ENCODE measurements around the gene RAB6A.
"Not testable (repeated sequence)": the region's sequence is repeated elsewhere in the genome, so short reads cannot be mapped to it uniquely, and the experiment has no call there.

Gene RAB6A

DNA sequence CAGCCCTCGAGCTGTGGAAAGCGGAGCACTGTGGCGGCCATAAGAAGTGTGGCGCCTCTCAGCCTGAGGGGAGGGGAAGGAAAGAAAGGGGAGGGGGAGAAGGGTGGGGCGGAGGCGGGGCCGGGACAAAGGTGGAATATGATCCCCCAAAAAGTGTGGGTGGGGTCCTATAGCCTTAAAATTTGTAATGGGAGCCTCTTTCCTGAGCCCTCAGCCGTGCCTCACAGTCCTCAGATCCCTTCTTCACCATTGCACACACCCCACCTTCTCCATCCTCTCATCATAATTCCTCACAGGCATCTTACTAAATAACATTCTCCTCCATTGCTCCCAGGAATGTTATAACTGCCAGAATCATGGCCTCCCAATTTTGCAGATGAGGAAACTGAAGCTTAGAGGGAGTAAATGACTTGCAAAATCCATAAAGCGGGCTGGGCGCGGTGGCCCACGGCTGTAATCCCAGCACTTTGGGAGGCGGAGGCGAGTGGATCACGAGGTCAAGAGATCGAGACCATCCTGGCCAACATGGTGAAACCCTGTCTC is 600 bp upstream of the RAB6A start:
- no peak for DNase-seq

GRCh38 chr11:73760135-73760678 is 667 bp downstream of the RAB6A start:
- DNase-seq: peak; percentile 6

- no peak for DNase-seq
Observed at GRCh38 chr11:73759610-73760134, 1.2 kb downstream of the RAB6A start.

- no peak for DNase-seq
Observed at GRCh38 chr11:73758451-73758850, 2.4 kb downstream of the RAB6A start.

GRCh38 chr11:73757598-73757997 is 3.3 kb downstream of the RAB6A start:
- no peak for DNase-seq

DNA sequence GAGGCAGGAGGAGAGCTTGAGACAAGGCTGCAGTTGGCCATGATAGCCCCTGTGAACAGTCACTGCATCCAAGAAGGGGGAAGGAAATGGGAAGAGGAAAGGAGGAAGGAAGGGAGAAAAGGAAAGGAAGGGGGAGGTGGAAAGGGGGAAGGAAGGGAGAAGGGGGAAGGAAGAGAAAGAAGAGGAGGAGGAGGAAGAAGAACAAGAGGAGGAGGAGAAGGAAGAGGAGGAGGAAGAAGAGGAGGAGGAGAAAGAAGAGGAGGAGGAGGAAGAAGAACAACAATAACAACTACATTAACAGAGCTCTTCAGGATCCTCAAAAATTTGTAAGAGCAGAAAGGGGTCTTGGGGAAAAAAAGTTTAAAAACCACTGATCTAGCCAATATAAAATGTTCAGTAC is 5.2 kb downstream of the RAB6A start:
- DNase-seq: no peak

DNA sequence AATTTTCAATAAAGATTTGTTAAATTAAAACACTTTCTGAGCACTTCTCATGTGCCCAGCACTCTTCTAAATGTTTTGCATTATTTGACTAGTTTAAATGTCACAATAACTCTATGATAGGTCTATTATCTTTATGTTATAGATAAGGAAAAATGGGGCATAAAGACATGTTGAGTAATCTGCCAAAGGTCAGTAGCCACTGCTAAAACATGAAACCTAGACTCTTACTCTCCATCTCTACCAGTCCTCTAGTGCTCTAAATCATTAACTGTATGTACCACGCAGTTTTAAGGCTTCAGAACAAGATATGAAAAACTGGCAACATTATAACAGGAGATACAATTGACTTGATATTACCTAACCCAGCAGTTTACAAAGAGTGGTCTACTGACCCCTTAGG is 6.9 kb downstream of the RAB6A start:
- DNase-seq: no peak

DNA sequence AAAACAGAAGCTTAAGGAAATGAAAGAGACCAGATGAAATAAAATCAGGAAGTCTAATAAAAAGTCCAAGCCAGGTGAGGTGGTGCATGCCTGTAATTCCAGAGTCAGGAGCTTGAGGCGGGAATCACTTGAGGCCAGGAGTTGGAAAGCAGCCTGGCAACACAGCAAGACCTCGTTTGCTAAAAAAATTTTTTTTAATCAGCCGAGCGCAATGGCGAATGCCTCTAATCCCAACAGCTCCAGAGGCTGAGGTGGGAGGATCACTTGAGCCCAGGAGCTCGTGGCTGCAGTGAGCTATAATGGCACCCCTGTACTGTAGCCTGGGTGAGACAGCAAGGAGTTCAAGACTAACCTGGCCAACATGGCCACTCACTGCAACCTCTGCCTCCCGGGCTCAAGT is 8.0 kb downstream of the RAB6A start:
- no peak for DNase-seq

DNA sequence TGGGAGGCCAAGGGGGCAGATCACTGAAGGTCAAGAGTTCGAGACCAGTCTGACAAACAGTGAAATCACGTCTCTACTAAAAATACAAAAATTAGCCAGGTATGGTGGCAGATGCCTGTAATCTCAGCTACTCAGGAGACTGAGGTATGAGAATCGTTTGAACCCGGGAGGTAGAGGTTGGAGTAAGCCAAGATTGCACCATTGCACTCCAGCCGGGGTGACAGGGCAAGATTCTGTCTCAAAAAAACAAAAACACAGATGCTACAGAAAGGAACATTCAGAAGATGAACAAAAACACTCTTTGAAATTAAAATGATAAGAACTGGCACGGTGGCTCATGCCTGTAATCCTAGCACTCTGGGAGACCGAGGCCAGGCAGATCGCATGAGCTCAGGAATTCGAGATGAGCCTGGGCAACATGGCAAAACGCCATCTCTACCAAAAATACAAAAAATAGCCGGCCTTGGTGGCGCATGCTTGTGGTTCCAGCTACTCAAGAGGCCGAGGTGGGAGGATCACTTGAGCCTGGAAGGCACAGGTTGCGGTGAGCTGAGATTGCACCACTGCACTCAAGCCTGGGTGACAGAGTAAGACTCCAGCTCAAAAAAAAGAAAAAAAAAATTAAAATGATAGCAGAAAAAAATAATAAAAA is 8.5 kb downstream of the RAB6A start:
- no peak for DNase-seq

DNA sequence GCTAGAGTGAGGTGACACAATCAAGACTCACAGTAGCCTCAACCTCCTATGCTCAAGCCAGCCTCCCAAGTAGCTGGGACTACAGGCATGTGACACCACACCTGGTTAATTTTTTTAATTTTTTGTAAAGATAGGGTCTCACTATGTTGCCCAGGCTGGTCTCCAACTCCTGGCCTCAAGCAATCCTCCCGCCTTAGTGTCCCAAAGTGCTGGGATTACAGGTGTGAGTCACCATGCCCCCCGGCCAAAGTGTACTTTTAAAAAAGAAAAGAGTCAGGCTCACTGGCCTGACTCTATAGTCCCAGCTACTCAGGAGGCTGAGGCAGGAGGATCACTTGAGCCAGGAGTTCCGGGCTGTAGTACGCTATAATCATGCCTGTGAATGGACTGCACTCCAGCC is 10.0 kb downstream of the RAB6A start:
- not testable (repeated sequence) for DNase-seq

- DNase-seq: no peak
Observed at GRCh38 chr11:73750228-73750627, 10.6 kb downstream of the RAB6A start.

GRCh38 chr11:73749118-73749517 is 11.8 kb downstream of the RAB6A start:
- no peak for DNase-seq

DNA sequence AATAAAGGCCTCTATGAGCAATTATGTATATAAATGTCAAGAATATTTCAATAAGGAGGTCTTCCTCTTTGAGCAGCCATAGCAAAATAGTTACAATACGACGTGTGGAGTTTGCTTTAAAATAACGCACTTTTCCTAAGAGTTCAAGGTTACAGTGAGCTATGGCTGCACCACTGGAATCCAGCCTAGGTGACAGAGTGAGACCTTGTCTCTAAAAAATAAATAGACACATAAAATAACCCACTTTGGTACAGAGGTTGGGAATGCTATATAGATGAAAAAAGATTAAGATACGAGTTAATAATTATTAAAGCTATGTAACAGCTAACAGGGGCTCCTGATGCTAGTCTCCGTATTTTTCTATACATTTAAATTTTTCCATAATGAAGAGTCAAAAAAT is 12.6 kb downstream of the RAB6A start:
- DNase-seq: no peak

DNA sequence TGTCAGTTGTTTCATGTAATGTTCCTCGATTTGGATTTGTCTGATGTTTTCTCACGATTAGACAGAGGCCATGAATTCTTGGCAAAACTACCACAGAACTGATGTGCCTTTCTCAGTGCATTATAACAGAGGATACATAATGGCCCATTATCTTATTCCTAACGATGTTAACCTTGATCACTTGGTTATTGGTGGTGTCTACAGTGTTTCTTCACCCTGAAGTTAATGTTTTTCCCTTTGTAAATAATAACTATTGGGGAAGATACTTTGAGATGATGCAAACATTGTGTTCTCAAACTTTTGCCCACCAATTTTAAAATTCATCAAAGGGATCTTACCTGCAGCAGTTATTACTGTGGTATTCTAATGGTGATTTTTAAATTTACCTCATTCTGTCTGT is 13.1 kb downstream of the RAB6A start:
- DNase-seq: no peak

DNA sequence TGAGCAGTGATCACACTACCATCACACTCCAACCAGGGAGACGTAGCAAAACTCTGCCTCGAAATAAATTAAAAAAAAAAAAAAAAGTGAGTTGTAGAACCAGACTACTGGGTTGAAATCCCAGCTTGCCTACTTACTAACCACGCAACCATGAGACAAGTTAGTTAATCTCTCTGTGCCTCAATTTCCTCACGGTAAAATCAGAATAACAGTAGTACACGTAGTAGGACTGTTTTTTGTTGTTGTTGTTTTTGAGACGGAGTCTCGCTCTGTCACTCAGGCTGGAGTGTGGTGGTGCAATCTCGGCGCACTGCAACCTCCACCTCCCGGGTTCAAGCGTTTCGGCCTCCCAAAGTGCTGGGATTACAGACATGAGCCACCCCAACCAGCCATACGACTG is 14.2 kb downstream of the RAB6A start:
- DNase-seq: no peak

DNA sequence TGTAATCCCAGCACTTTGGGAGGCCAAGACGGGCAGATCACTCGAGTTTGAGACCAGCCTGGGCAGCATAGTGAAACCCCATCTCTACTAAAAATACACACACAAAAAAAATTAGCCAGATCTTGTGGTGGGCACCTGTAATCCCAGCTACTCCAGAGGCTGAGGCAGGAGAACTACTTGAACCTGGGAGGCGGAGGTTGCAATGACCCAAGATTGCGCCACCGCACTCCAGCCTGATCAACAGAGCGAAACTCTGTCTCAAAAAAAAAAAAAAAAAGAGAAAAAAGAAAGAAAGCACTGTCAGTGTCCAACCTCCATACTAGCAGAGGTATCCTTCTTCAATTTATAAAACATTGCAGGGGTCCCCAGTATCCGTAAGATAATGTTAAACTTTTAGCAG is 17.8 kb downstream of the RAB6A start:
- no peak for DNase-seq

DNA sequence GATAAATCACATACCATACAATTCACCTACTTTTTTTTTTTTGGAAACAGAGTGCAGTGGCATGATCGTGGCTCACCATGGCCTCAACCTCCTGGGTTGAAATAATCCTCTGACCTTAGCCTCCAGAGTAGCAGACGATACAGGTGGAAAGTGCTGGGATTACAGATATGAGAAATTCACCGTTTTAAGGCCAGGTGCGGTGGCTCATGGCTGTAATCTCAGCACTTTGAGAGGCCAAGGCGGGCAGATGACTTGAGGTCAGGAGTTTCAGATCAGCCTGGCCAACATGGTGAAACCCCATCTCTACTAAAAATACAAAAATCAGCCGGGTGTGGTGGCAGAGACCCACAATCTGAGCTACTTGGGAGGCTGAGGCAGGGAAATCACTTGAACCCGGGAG is 24.9 kb downstream of the RAB6A start:
- not testable (repeated sequence) for DNase-seq

- no peak for DNase-seq
Observed at GRCh38 chr11:73734993-73735392, 25.9 kb downstream of the RAB6A start.

GRCh38 chr11:73734011-73734410 is 26.9 kb downstream of the RAB6A start:
- DNase-seq: not testable (repeated sequence)

DNA sequence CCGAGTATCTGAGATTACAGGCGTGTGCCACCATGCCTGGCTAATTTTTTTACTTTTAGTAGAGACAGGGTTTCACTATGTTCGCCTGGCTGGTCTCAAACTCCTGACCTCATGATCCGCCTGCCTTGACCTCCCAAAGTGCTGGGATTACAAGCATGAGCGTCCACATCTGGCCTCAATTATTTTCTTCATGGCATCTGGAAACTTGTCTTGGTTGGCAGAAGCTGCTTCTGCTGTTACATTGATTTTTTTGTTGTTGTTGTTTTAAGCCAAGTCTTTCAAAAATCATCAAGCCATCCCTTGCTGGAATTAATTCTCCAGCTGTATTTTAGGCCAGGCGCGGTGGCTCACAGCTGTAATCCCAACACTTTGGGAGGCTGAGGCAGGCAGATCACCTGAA is 27.9 kb downstream of the RAB6A start:
- DNase-seq: not testable (repeated sequence)

GRCh38 chr11:73729594-73730206 is 31.2 kb downstream of the RAB6A start:
- no peak for DNase-seq

DNA sequence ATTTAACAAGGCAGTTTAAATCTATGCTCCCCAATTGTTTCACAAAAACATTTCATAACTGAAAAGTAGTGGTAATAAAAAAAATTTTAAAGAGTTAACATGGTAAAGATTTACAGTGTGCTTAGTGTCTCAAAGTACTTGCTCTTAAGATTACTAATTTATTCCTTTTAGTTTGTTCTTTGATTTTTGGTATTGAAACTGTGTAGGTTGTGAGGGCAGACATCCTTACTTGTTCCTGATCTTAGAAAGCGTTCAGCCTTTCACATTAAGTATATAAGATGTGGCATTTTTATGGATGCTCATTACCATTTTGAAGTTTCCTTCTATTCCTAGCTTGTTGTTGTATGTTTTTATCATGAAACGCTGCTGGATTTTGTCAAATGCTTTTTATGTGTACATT is 32.9 kb downstream of the RAB6A start:
- no peak for DNase-seq

DNA sequence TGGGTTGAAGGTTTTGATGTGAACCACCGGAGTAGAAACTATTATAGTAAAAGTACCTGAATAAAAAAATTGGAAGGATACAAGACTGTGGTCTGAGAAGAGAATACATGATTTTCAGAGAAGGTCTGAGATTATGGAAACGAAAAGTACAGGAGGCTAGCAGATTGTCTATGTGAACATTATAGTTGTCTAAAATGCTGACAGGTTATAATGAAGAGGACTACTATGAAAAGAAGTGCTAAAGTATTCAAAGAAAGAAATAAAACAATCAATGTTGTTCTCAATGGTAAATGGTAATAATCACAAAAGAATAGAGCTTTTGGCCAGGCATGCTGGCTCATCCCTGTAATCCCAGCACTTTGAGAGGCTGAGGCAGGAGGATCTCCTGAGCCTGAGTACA is 34.0 kb downstream of the RAB6A start:
- no peak for DNase-seq

GRCh38 chr11:73717136-73717535 is 43.7 kb downstream of the RAB6A start:
- DNase-seq: no peak

All from CD4-positive, alpha-beta T cell treated with Interleukin-6 for 4 hours (primary cell).